HG03558 (cell line): ENCODE measurements around the gene ANGPTL2.
"Not testable (repeated sequence)": the region's sequence is repeated elsewhere in the genome, so short reads cannot be mapped to it uniquely, and the experiment has no call there.

ENCODE experiments used
- ATAC-seq: cut with Tn5 transposase; IDR thresholded peaks from one replicate; pipeline ENCODE4 v1.9.1; 2021; ENCODE audit warnings: moderate number of reproducible peaks; ENCODE audit not compliant: unreplicated experiment; ENCODE audit errors: extremely low read depth

ANGPTL2 gene, protein sequence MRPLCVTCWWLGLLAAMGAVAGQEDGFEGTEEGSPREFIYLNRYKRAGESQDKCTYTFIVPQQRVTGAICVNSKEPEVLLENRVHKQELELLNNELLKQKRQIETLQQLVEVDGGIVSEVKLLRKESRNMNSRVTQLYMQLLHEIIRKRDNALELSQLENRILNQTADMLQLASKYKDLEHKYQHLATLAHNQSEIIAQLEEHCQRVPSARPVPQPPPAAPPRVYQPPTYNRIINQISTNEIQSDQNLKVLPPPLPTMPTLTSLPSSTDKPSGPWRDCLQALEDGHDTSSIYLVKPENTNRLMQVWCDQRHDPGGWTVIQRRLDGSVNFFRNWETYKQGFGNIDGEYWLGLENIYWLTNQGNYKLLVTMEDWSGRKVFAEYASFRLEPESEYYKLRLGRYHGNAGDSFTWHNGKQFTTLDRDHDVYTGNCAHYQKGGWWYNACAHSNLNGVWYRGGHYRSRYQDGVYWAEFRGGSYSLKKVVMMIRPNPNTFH

DNA sequence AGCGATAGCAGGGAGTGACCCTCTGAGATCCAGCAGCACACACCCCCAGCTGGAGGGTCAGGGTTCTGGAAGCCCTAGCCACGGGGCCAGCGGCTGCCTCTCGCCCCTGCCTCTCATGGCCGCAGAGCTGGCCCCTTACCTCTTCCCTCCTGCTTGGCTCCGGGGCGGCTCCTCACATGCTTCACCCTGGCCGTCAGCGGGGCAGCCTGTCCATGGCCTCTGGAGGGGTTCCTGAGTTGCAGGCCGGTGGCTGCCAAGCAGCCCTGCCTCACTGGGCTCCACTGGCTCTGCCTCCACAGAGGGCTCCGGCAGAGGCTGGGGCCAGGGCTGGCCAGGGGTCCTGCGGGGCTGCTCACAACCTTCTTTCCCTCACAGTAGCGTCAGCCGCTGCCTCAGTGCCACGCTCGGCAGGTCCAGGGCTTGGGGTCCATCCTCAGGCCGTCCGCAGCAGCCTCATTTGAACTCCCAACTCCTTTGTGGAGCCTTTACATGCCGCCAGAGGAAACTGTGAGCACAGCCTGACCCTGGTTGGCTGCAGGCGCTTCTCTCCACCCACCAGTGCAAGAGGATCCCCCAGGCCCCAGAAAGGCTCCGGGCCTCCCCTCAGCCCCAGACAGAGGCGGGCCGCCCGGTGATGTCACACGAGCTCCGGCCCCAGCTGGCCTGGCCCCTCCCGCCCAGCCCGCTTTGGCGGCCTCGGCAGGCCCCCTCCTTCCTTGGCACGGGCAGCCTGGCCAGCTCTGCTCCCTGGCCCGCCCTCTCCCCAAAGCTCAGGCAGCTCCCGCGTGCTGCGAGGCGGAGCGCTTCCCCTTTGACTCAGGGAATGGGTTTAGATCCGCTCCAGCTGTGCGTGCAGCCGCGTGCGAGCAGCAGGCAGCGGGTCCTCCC lies at the start of gene ANGPTL2:
TSS of gene ANGPTL2 (minus strand) at position 460 of the 888 bp plus-strand sequence. CDS start 13,904 bp downstream, outside the sequence.
- ATAC-seq = no peak

DNA sequence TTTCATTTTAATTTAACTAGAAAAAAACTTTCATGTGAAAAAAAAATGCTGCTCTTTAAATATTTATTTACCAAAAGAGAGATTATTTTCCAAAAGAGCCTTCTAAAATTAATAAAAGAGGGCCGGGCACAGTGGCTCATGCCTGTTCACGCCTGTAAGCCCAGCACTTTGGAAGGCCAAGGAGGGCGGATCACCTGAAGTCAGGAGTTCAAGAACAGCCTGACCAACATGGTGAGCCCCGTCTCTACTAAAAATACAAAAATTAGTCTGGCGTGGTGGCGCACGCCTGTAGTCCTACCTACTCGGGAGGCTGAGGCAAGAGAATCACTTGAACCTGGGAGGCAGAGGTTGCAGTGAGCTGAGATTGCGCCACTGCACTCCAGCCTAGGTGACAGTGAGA lies 48.9 kb upstream of the ANGPTL2 start:
- ATAC-seq = not testable (repeated sequence)

DNA sequence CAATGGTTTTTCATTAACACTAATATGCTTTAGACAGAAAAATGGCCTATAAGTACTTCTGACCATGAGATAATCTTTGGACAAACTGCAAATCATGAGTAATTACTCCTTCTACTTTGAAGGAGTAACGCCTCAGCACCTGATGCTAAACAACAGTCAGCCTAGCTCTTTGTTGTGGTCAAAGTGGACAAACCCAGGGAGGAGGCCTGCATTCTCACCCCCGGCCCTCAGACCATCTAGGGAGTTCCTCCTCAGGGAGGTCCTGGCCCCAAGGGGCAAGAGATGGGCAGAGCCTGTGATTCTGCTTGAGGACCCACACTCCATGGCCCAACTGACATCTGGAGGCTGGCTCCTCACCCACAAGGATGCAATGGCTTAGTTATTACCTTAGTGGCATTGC lies 48.2 kb upstream of the ANGPTL2 start:
- no peak for ATAC-seq

DNA sequence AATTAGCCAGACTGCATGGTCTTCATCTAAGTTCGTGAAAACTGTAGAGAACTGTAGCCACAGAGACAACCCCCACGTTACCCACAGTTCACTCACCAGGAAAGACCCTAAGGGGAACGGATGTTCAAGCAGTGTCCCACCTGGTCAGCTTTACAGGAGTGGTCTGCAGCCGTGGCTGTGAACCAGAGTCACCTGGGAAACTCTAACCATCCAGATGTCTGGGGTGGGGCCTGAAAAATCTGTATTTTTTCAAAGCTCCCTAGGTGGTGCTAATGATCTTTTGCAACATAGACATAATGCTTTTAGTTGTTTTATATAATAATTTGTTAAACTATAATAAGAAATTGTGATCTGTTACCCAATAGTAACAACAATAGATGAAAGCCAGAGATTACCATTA lies 47.7 kb upstream of the ANGPTL2 start:
- ATAC-seq = no peak

DNA sequence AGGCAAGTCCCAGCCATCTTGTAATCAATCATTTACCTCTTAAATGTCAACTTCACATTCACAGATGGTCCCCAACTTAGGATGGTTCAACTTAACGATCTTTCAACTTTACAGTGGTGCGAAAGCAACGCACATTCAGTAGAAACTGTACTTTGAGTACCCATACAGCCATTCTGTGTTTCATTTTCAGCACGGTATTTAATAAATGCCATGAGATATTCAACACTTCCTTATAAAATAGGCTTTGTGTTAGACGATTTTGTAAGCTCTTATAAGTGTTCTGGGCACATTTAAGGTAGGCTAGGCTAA lies 47.1 kb upstream of the ANGPTL2 start:
- ATAC-seq = no peak

DNA sequence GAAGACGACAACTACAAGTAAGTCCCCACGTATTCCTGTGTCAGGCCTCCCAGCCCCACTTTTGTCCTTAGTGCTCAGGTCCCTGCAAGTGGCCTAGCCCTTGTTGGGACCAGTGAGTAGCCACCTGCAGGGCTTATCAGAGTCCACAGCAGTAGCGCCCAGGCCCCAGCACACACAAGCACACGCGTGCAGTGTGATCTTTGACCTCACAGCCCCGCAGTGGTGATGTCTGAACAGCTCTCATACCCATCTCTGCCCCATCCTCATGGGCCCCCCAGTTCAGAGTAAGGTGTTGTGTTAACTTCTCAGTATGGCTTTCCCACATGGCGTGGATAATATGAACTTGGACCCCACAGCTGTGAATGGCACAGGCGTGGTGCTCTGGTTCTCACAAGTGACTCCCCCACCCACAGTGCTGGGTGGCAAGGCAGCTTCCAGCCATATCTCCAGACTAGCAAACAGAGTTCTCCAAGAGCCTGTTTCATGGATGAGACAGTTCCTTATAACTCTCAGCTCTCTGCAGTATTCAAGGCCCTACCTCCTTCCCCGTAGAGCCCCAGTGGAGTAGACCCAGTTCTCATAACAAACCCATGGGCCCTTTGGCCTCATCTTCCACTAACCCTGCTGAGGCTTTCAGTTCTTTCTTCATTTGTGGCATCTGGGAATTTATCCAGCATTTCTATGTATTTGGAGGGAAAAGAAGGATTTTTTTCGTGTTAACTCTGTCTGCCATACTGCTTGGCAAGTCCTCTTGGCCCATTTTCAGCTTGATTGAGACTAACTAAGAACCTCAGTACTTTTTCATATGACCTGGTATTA lies 46.5 kb upstream of the ANGPTL2 start:
- no peak for ATAC-seq

DNA sequence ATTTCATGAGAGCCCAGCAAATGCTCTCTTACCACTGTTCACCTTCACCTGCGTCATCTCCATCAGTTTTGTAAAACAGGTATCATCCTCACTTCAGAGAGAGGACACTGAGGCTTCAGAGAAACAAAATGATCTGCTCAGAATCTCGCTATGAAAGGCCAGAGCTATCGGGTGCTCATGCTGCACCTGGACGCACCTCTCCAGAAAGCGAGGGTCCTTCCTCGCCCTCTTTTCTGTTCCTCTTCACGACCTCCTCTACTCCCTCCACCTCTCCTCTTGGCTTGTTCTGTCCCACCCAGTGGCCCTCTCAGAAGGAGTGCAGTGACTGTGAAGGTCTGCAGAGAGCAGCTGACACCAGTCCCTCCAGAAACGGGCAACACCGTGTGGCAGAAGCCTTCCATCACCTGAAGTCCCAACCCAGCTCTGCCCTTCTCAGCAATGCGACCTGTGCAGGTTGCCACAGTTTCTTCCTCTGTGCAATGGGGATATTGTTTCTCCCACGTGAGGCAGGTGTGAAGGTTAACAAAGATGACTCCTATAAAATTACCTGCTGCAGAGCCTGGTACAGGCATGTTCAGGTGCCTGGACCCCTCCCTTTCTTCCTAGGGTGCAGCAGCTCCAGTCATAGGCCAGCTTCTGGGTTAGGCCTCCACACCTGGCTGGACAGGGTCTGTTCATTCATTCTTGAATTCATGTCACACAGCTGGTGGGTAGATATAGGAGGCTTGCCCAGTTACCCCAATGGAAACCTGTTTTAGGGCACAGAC lies 45.3 kb upstream of the ANGPTL2 start:
- no peak for ATAC-seq

DNA sequence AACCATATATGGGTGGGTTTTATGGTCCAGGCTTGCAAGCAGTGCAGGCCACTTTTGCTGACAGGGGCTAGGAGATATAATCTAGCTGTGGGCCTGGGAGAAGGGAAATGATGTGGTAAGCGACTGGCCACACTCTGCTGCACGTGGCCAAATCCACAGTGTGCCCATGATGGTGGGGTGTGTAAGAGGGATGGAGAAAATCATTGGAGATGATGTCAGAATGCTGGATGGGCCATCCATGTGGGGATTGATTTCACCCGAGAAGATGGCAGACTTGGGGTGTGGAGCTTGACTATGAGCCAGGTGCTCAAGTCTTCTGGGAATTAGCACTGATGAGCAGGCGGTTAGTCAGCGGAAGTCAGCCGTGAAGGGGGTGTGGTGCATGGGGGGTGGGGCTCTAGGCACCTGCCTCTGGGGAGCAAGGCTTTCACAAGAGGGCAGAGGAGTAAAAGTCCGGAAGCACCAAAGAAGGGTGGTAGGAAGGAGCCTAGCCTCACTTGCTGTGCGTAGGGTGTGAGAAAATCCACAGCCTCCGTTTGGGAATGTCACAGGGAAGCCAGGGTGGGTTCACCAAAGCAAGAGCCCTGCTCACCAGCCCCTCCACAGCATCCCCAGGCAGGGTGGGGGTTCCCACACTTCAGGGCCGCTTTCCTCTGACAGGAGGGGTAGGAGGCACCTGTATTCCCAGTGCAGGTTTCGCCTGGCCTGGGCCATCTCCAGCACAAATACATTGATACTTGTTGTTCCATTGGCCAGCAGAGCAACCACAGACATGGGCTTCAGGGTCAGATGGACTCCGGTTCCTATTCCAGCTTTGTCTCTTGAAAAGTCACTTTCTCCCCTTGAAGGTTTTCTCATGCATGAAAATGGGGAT lies 44.5 kb upstream of the ANGPTL2 start:
- no peak for ATAC-seq

DNA sequence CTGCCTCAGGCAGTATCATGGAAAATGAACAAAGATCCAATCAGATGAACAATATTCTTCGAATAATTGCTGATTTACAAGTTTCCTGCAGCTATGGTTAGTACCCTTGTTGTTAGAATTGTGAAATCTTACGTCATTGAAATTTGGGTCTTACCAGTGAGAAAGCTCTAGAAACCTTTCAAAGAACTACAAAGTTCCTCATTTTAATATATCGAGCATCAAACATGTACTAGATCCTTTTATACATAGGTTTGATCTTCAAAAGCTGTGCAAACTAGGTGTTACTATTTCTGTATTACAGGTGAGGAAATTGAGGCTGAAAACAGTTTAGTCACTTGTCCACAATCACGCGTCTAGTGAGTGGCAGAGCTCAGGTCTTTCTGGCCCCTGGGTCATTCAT lies 43.7 kb upstream of the ANGPTL2 start:
- no peak for ATAC-seq

DNA sequence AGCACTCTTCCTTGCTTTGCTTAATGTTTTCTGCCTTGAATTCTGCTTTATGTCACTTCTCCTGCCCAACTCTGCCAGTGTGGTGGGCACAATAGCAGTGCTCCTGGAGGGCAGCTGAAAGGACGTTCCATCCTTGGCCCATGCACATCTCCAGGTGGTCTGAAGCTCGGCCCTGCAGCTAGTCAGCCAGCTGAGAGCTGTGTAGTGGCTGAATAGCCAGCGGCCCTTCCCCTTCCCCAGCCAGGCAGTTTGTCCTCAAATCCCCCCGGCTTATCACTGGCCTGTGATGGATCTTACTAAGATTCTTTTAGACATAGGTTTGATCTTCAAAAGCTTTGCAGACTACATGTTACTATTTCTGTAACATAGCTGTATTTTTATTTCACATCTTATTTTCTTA lies 42.7 kb upstream of the ANGPTL2 start:
- no peak for ATAC-seq

DNA sequence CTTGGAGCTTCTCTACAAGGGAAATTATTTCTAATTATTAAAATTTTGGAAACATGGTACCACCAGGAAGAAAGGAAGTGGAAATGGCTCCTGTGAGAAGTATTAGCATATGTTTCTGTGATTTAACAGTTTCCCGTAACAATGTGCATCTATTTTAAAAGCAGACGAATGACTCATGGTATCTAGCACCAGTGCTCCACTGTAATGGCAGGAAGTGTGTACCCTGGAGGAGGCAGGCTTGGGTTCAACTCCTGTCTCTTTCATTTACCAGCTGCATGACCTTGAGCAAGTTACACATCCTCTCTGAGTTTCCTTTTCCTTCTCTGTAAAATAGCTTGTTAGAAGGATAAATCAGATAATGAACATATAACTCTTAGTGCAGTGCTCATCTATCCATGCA lies 41.0 kb upstream of the ANGPTL2 start:
- no peak for ATAC-seq

DNA sequence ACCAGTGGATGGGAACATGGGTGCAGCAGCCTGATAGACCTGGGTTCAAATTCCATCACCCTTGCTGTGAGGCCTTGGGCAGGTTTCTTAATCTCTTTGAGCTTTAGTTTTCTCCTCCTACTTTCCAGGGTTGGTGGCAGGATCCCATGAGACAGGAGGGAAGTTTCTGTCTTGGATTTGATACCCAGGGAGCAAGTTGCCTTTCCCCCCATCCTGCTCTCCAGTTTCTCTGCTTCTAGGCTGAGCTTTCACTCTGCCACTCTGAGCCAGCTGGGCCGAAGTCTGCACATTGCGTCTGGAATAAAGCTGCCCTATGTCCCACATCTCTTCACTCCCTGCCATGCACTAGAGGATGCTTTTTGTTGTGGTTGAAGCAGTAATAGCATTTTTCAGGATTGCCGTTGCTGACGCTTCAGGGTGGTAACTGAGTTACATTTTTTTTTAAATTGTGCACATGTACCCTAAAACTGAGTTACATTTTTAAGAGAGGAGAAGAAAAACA lies 40.5 kb upstream of the ANGPTL2 start:
- no peak for ATAC-seq

DNA sequence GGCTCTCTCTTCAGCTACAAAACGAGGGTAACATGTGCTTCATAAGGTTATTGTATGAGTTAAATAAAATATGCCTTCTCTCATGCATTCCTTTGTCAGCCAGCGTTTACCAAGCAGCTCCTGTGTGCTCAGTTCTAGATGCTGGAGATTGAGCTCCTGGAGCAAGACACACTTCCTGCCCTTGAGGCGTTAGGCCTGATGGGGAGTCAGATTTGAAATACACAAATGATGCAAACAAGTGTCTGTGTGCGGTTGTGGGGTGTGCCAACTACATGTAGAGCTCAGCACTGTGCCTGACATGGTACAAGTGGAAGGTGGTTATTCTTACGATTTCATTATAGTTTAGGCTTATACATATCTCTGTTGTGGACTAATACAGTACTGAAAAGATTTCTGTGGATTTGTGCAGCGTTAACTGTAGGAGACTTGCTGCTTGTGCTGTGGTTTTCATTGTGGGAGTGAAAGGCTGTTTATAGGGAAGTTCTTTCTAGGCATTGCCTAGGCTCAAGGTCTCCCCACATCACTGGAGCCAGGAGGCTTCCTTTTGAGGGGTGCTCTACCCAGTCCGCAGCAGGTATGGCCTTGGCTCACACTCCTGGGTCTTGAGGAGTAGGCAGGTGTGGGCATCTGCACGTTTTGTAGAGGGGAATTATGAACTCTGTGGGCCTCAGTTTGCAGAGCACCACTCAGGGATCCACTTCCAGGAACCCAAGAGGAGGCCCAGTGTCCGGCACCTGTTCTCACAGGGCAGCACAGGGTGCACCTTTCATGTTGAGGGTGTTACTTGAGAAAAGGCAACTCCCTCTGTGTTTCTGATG lies 39.8 kb upstream of the ANGPTL2 start:
- ATAC-seq = no peak

DNA sequence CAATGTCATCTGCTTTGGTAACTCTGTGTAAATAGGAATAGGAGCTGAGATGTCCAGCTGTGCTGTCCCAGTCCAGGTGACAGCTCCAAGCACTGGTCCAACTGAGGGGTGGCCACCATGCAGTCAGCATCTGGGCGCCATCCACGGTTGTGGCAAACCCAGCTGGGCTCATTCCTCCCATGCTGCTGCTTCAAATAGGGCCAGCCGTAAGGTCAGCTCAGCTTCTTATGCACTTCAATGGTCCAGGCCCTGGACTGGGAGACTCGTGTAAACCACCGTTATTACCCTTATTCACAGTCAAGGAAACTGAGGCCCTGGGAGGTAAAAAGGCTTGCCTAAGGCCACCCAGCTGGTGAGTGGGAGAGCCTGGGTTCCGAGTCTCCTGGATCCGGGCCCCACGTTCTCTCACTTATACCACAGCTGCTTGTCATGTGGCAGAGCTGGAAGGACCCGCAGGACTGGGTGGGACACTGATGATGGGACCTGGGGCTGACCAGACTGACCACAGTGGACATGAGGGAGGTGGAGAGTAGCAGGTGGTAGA lies 38.7 kb upstream of the ANGPTL2 start:
- no peak for ATAC-seq

DNA sequence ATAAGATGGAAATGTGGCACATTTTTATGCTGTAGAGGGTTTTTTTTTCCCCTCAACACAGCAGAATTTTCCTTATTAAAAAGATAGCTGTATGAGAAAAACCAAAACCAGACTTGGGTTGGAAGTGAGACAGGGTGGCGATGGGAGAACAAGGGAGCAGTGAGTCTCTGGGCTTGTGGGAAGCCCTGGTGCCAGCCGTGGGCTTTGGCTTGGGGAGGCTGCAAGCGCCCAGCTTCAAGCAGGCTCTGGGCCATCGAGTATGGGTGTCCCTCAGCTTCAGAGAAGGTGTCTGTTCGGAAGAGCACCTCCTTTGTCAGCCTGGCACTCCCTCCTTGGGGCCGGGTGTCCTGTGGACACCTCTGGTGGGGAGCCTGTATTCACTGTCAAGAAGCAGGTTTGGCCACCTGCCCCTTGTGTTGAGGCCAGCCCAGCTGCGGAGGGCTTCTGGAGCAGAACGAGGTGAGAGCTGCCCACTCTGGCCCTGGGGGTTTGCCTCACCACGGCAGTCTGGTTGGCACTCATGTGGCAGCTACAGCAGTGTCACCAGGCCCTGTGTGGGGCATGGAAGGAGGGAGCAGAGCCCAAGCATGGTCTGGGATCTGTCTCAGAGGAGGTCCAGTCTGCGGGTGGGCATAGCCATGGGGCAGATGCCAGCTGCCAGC lies 37.6 kb upstream of the ANGPTL2 start:
- ATAC-seq = no peak

DNA sequence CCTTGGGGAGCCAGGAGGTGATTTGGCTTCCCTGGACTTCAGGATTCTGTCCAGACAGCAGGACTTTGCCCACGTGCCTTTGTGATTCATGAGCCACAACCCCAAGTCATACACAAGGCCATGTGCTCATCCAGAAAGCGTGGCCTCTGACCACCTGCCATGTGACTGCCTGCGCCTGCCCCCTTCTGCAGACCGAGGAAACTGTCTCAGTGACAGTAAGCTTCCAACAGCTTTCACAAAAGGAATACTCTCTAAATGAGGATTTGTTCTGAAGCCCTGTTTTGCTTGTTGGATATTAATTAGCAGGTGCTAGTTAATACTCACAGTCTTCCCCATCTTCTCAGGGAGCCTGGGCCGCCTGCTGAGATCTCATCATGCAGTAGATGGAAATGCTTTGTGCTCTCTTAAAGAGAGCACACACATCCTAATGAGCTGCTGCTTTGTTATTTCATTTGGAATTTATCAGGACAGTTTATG lies 36.9 kb upstream of the ANGPTL2 start:
- no peak for ATAC-seq

DNA sequence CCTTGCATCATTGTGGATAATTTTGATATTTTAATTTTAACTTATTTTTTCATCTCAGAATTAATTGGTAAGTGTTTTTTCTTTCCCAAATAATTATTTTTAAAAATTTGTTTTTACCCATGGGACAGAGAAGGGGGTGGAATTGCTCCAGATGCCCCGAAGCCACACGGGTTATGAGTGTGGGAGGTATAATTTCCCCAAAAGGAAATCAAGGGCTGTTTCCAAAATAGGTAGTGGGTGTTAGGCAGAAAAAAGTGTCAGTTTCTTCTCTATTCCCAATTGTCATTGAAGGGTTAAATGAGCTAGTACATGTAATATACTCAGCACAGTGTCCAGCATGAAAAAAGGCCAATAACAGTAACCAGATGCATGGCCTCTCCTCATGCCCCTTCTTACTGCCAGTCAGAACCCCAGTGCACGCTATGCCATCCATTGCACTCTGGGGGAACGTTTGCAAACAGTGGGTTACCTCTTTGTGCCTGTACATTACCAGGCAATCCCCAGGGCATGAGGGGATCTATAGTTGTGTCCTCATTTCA lies 36.4 kb upstream of the ANGPTL2 start:
- no peak for ATAC-seq
